ENCODE measurements around the gene CERS1.
"Not testable (repeated sequence)": the region's sequence is repeated elsewhere in the genome, so short reads cannot be mapped to it uniquely, and the experiment has no call there.

CERS1 gene

GRCh38 chr19:18919086-18919899, 23.3 kb upstream of the CERS1 start, which contains the start of the genes COPE and DDX49:
COPE (minus strand) TSS chr19:18919387; CDS start chr19:18919348, 39 bp downstream.
DDX49 (plus strand) TSS chr19:18919715; CDS start chr19:18919742, 27 bp downstream.
- peak; percentile 100 for DNase-seq (ENCODE audit: low read depth, low spot score)

- not testable (repeated sequence) for DNase-seq (ENCODE audit: low read depth, low spot score)
These were observed 21.6 kb upstream of the CERS1 start for GRCh38 chr19:18917593-18917992.

GRCh38 chr19:18915639-18916038, 19.7 kb upstream of the CERS1 start:
- DNase-seq (ENCODE audit: low read depth, low spot score), result peak; percentile 56

GRCh38 chr19:18913466-18913865, 17.5 kb upstream of the CERS1 start:
- no peak for DNase-seq (ENCODE audit: low read depth, low spot score)

GRCh38 chr19:18912933-18913332, 17.0 kb upstream of the CERS1 start:
- DNase-seq (ENCODE audit: low read depth, low spot score), result no peak

- DNase-seq (ENCODE audit: low read depth, low spot score), result no peak
These were observed 15.0 kb upstream of the CERS1 start for GRCh38 chr19:18910801-18911436.

- no peak for DNase-seq (ENCODE audit: low read depth, low spot score)
These were observed 14.1 kb upstream of the CERS1 start for GRCh38 chr19:18910010-18910409.

- no peak for DNase-seq (ENCODE audit: low read depth, low spot score)
These were observed 13.1 kb upstream of the CERS1 start for GRCh38 chr19:18908917-18909619.

GRCh38 chr19:18906605-18907519, 10.9 kb upstream of the CERS1 start:
- no peak for DNase-seq (ENCODE audit: low read depth, low spot score)

- no peak for DNase-seq (ENCODE audit: low read depth, low spot score)
These were observed 9.7 kb upstream of the CERS1 start for GRCh38 chr19:18905513-18906236.

- no peak for DNase-seq (ENCODE audit: low read depth, low spot score)
These were observed 9.1 kb upstream of the CERS1 start for GRCh38 chr19:18905058-18905456.

GRCh38 chr19:18904334-18905057, 8.5 kb upstream of the CERS1 start:
- DNase-seq (ENCODE audit: low read depth, low spot score), result no peak

- no peak for DNase-seq (ENCODE audit: low read depth, low spot score)
These were observed 7.4 kb upstream of the CERS1 start for GRCh38 chr19:18903156-18904037.

GRCh38 chr19:18902519-18902918, 6.6 kb upstream of the CERS1 start:
- DNase-seq (ENCODE audit: low read depth, low spot score), result not testable (repeated sequence)

- no peak for DNase-seq (ENCODE audit: low read depth, low spot score)
These were observed 5.5 kb upstream of the CERS1 start for GRCh38 chr19:18901491-18901890.

GRCh38 chr19:18900700-18901481, 4.9 kb upstream of the CERS1 start:
- DNase-seq (ENCODE audit: low read depth, low spot score), result no peak

GRCh38 chr19:18899624-18900560, 3.9 kb upstream of the CERS1 start:
- no peak for DNase-seq (ENCODE audit: low read depth, low spot score)

Measured in astrocyte of the hippocampus (primary cell).